Mesothelial cell of epicardium (in vitro differentiated cells): Measurements from ENCODE around the gene ZNF391. TPM values are rescaled to one million over a fixed set of nuclear protein-coding genes. Genes with fewer than 3 reads are reported as not detected.
"Not testable (repeated sequence)": the region's sequence is repeated elsewhere in the genome, so short reads cannot be mapped to it uniquely, and the experiment has no call there.

Experiments used
- DNase-seq, 2 experiments: peaks; one replicate each; pipeline ENCODE4 v3.0.0; 2021; ENCODE audit warnings: low spot score in 2 of 2; ENCODE audit not compliant: unreplicated experiment in 2 of 2
- H3K27ac Mint-ChIP-seq: 2 replicates; pipeline ENCODE4 v1.8.0; 2021; ENCODE audit warnings: mixed read lengths
- H3K27me3 Mint-ChIP-seq: 2 replicates; pipeline ENCODE4 v1.8.0; 2021; ENCODE audit warnings: low read depth, mixed read lengths
- H3K36me3 Mint-ChIP-seq: 2 replicates; pipeline ENCODE4 v1.8.0; 2021; ENCODE audit warnings: mixed read lengths
- H3K4me1 Mint-ChIP-seq: 2 replicates; pipeline ENCODE4 v1.8.0; 2021; ENCODE audit warnings: mixed read lengths
- H3K4me3 Mint-ChIP-seq: 2 replicates; pipeline ENCODE4 v1.8.0; 2021; ENCODE audit warnings: mild to moderate bottlenecking, moderate library complexity, mixed read lengths
- H3K9me3 Mint-ChIP-seq: 2 replicates; pipeline ENCODE4 v1.8.0; 2021; ENCODE audit warnings: mixed read lengths
- CTCF ChIP-seq: fragments of 200-600 bp; sonication (generic); IDR thresholded peaks from one replicate; pipeline ENCODE4 v1.5.0; 2021; ENCODE audit warnings: antibody characterized with exemption; ENCODE audit not compliant: unreplicated experiment
- total RNA-seq: library from RNA; stranded (reverse); gene quantifications from 3 replicates; pipeline ENCODE4 v1.2.1, GENCODE V29; 2021

Gene ZNF391
- total RNA-seq, 1 donor from 2014 or later = 10.8 TPM

GRCh38 chr6:27422651-27423332 is 34.2 kb downstream of the ZNF391 start:
- TF ChIP-seq CTCF = no peak
- DNase-seq = no peak
- no peaks in the 10 kb centered on the region for H3K4me1 Mint-ChIP-seq
- H3K27ac Mint-ChIP-seq = no peak overlapping the region
- H3K9me3 Mint-ChIP-seq = peaks cover 7% of the 10 kb centered on the region
- H3K27me3 Mint-ChIP-seq = no peaks in the 10 kb centered on the region
- no peak overlapping the region for H3K4me3 Mint-ChIP-seq
- H3K36me3 Mint-ChIP-seq = no peaks in the 10 kb centered on the region

GRCh38 chr6:27424851-27425250 is 36.3 kb downstream of the ZNF391 start:
- not testable (repeated sequence) for H3K4me3 Mint-ChIP-seq, H3K36me3 Mint-ChIP-seq, H3K27me3 Mint-ChIP-seq, DNase-seq, H3K27ac Mint-ChIP-seq, H3K4me1 Mint-ChIP-seq
- peaks cover 15% of the 10 kb centered on the region for H3K9me3 Mint-ChIP-seq

- Mint-ChIP-seq H3K36me3 (no peaks in the 10 kb centered on the region), H3K27ac (no peak overlapping the region), H3K4me1 (no peaks in the 10 kb centered on the region), H3K27me3 (no peaks in the 10 kb centered on the region), H3K4me3 (no peak overlapping the region), H3K9me3 (peaks cover 20% of the 10 kb centered on the region)
- TF ChIP-seq CTCF = no peak
- DNase-seq = no peak
Observed at GRCh38 chr6:27426045-27426620, 37.6 kb downstream of the ZNF391 start.

- no peak for TF ChIP-seq CTCF
- Mint-ChIP-seq H3K9me3 (peaks cover 16% of the 10 kb centered on the region), H3K27ac (no peak overlapping the region), H3K27me3 (peaks cover 3% of the 10 kb centered on the region), H3K4me3 (no peak overlapping the region), H3K4me1 (no peaks in the 10 kb centered on the region), H3K36me3 (no peaks in the 10 kb centered on the region)
- no peak for DNase-seq
Observed at GRCh38 chr6:27428502-27428901, 39.9 kb downstream of the ZNF391 start.

GRCh38 chr6:27428966-27429365 is 40.4 kb downstream of the ZNF391 start:
- peaks cover 3% of the 10 kb centered on the region for H3K27me3 Mint-ChIP-seq
- no peak for DNase-seq
- no peak overlapping the region for H3K4me3 Mint-ChIP-seq
- no peaks in the 10 kb centered on the region for H3K4me1 Mint-ChIP-seq
- no peak for TF ChIP-seq CTCF
- H3K36me3 Mint-ChIP-seq = no peaks in the 10 kb centered on the region
- no peak overlapping the region for H3K27ac Mint-ChIP-seq
- H3K9me3 Mint-ChIP-seq = peaks cover 21% of the 10 kb centered on the region

- Mint-ChIP-seq H3K4me1 (no peaks in the 10 kb centered on the region), H3K27me3 (peaks cover 3% of the 10 kb centered on the region), H3K36me3 (peaks cover 2% of the 10 kb centered on the region), H3K9me3 (peaks cover 42% of the 10 kb centered on the region), H3K4me3 (no peak overlapping the region), H3K27ac (no peak overlapping the region)
- no peak for DNase-seq
- TF ChIP-seq CTCF = no peak
Observed at GRCh38 chr6:27433714-27434113, 45.2 kb downstream of the ZNF391 start.
